Upper lobe of left lung (tissue), 4 donors: ENCODE measurements around the gene CSF1.

Experiments
- CTCF ChIP-seq, 6 experiments: fragments of 450-650 bp in 4 of 6; fragments of 200-600 bp in 2 of 6; sonication (generic) in 2 of 6; IDR thresholded peaks; one replicate each; pipeline ENCODE4 v1.5.1; 2016 to 2019; ENCODE audit warnings: antibody characterized with exemption in 6 of 6
- EP300 ChIP-seq, 4 donors: sonication (generic); formaldehyde crosslinking; IDR thresholded peaks; one replicate each; pipeline ENCODE4 v1.5.1; 2017; ENCODE audit warnings: antibody characterized with exemption in 4 of 4, control low read depth in 2 of 4
- POLR2A ChIP-seq, 4 donors: fragments of 450-650 bp; IDR thresholded peaks; one replicate each; pipeline ENCODE4 v1.5.1; 2016 to 2017; ENCODE audit warnings: antibody characterized with exemption in 4 of 4, mild to moderate bottlenecking in 2 of 4

GRCh38 chr1:109886827-109887226 is 23.8 kb upstream of the CSF1 start:
- TF ChIP-seq CTCF (IDR thresholded peaks at IDR 0.05) (no peak), EP300 (IDR thresholded peaks at IDR 0.05) (no peak), POLR2A (IDR thresholded peaks at IDR 0.05) (no peak)
